SK-N-SH (cell line): ENCODE measurements around the gene CTNNB1. TPM values are rescaled to one million over a fixed set of nuclear protein-coding genes. Genes with fewer than 3 reads are reported as not detected.

ENCODE experiments used
- CTCF ChIA-PET: fragments of 300-600, 350-600 bp; formaldehyde crosslinking; extraction: SDS; loops from one replicate; lab custom pipeline; 2021; lab: Yijun Ruan, JAX
- POLR2A ChIA-PET: fragments of 350-600 bp; sonication (Branson Sonifier 250); formaldehyde crosslinking; extraction: SDS; loops from one replicate; lab custom pipeline; 2020; ENCODE audit warnings: antibody characterized with exemption, inconsistent platforms; lab: Yijun Ruan, JAX
- DNase-seq: peaks from one replicate; pipeline ENCODE4 v3.0.0; 2012
- H2AFZ ChIP-seq: fragments of 200-600 bp; sonication (generic); 2 replicates; pipeline ENCODE4 v1.8.1; 2016; ENCODE audit warnings: antibody characterized with exemption, mild to moderate bottlenecking, low read depth
- H3F3A ChIP-seq: fragments of 200-600 bp; sonication (generic); replicated peaks from 2 replicates; pipeline ENCODE3; 2016; ENCODE audit warnings: antibody characterized with exemption, mild to moderate bottlenecking; ENCODE audit not compliant: insufficient read depth
- H3K27ac ChIP-seq, 2 experiments: fragments of 200-500 bp in 1 of 2; fragments of 200-600 bp in 1 of 2; sonication (Bioruptor generic) in 1 of 2; sonication (generic), shearing (Covaris generic) in 1 of 2; 2 replicates each; pipeline versions ENCODE4 v1.5.1 to v1.6.1; 2014 to 2016; ENCODE audit warnings: low read depth in 2 of 2, inconsistent platforms in 1 of 2, low read length in 1 of 2, mild to moderate bottlenecking in 1 of 2, mixed read lengths in 1 of 2
- H3K27me3 ChIP-seq: fragments of 200-600 bp; sonication (generic), shearing (Covaris generic); 2 replicates; pipeline ENCODE4 v1.6.1; 2016; ENCODE audit warnings: mixed run types; ENCODE audit not compliant: insufficient read depth
- H3K36me3 ChIP-seq, 2 experiments: fragments of 200-500 bp in 1 of 2; fragments of 200-600 bp in 1 of 2; sonication (Bioruptor generic) in 1 of 2; sonication (generic) in 1 of 2; replicated peaks in 1 of 2; 2 replicates each; pipeline versions ENCODE3 to v1.5.1; 2014 to 2016; ENCODE audit warnings: low read length in 1 of 2, mild to moderate bottlenecking in 1 of 2; ENCODE audit not compliant: insufficient read depth in 2 of 2, control insufficient read depth in 1 of 2
- H3K4me1 ChIP-seq, 2 experiments: fragments of 200-500 bp in 1 of 2; fragments of 200-600 bp in 1 of 2; sonication (Bioruptor generic) in 1 of 2; sonication (generic), shearing (Covaris generic) in 1 of 2; 2 replicates each; pipeline versions ENCODE4 v1.5.1 to v1.6.1; 2014 to 2016; ENCODE audit warnings: low read depth in 1 of 2, low read length in 1 of 2, mixed run types in 1 of 2; ENCODE audit not compliant: insufficient read depth in 2 of 2, control insufficient read depth in 1 of 2
- H3K4me2 ChIP-seq: fragments of 200-600 bp; sonication (generic), shearing (Covaris generic); 2 replicates; pipeline ENCODE4 v1.6.1; 2017; ENCODE audit warnings: mixed run types
- H3K4me3 ChIP-seq, 2 experiments: fragments of 200-500 bp in 1 of 2; fragments of 200-600 bp in 1 of 2; sonication (Bioruptor generic) in 1 of 2; sonication (generic), shearing (Covaris generic) in 1 of 2; 2 replicates each; pipeline versions ENCODE4 v1.5.1 to v1.8.1; 2014 to 2016; ENCODE audit warnings: low read depth in 2 of 2, inconsistent platforms in 1 of 2, low read length in 1 of 2, mild to moderate bottlenecking in 1 of 2, mixed read lengths in 1 of 2, moderate library complexity in 1 of 2
- H3K79me2 ChIP-seq: fragments of 200-600 bp; sonication (generic); 2 replicates; pipeline ENCODE4 v1.8.1; 2017; ENCODE audit warnings: mild to moderate bottlenecking; ENCODE audit not compliant: insufficient read depth
- H3K9ac ChIP-seq: fragments of 200-600 bp; sonication (generic); 2 replicates; pipeline ENCODE4 v1.6.1; 2017; ENCODE audit warnings: mixed run types
- H3K9me2 ChIP-seq: fragments of 200-600 bp; sonication (generic); 2 replicates; pipeline ENCODE4 v1.6.1; 2017; ENCODE audit warnings: mixed run types
- H3K9me3 ChIP-seq: fragments of 200-600 bp; sonication (generic); 2 replicates; pipeline ENCODE4 v1.6.1; 2017; ENCODE audit warnings: mixed run types, mild to moderate bottlenecking, moderate library complexity
- H4K20me1 ChIP-seq: fragments of 200-600 bp; sonication (generic); 2 replicates; pipeline ENCODE4 v1.6.1; 2017; ENCODE audit warnings: mild to moderate bottlenecking, mixed run types; ENCODE audit not compliant: insufficient read depth
- CHD2 ChIP-seq: fragments of 150-350 bp; IDR thresholded peaks from 2 replicates; pipeline ENCODE4 v1.6.1; 2018; ENCODE audit warnings: low read length; ENCODE audit not compliant: partially characterized antibody
- CTCF ChIP-seq: fragments of 200-600 bp; sonication (generic); IDR thresholded peaks from 2 replicates; pipeline ENCODE4 v1.6.1; 2017; ENCODE audit warnings: antibody characterized with exemption, mild to moderate bottlenecking, moderate library complexity
- FOXJ3 ChIP-seq: sonication (generic); formaldehyde crosslinking; IDR thresholded peaks from 2 replicates; pipeline ENCODE4 v1.5.1; 2020; ENCODE audit warnings: mild to moderate bottlenecking, missing genetic modification reagents
- FOXM1 ChIP-seq: IDR thresholded peaks from 2 replicates; pipeline ENCODE4 v1.4.0; 2012; ENCODE audit warnings: low read depth, mild to moderate bottlenecking
- IRF3 ChIP-seq: fragments of 150-350 bp; IDR thresholded peaks from 2 replicates; pipeline ENCODE4 v1.6.1; 2016; ENCODE audit warnings: mild to moderate bottlenecking, low read depth, low read length
- JUND ChIP-seq: IDR thresholded peaks from 2 replicates; pipeline ENCODE4 v1.4.0; 2012
- MAX ChIP-seq: IDR thresholded peaks from 2 replicates; pipeline ENCODE4 v1.4.0; 2012; ENCODE audit warnings: low read depth
- MXI1 ChIP-seq: IDR thresholded peaks from 2 replicates; pipeline ENCODE4 v1.6.1; 2012; ENCODE audit warnings: mild to moderate bottlenecking, low read depth, low read length, improper control_type of control experiment
- NRF1 ChIP-seq: IDR thresholded peaks from 2 replicates; pipeline ENCODE4 v1.6.1; 2012; ENCODE audit warnings: low read depth, mild to moderate bottlenecking, low read length
- PBX3 ChIP-seq: IDR thresholded peaks from 2 replicates; pipeline ENCODE4; 2012
- POLR2AphosphoS5 ChIP-seq: IDR thresholded peaks from 2 replicates; pipeline ENCODE4 v1.6.1; 2012; ENCODE audit warnings: low read depth, low read length
- SMC3 ChIP-seq: IDR thresholded peaks from 2 replicates; pipeline ENCODE4 v1.6.1; 2012; ENCODE audit warnings: low read depth, low read length, improper control_type of control experiment
- YY1 ChIP-seq: IDR thresholded peaks from 2 replicates; pipeline ENCODE4 v1.4.0; 2012; ENCODE audit warnings: low read depth, mild to moderate bottlenecking
- WGBS: methylation state at CpG from one replicate; pipeline ENCODE4 v1.1.6; 2017; ENCODE audit warnings: low lambda C conversion rate; 5-methylcytosine and 5-hydroxymethylcytosine counted together
- polyA plus RNA-seq, 3 experiments: library from polyadenylated mRNA; depleted of rRNA; stranded (reverse); fragments of >200 nt; gene quantifications; 2 replicates each; pipeline ENCODE4 v1.2.3, GENCODE V29; 2012
- TF ChIP-seq, protein P1 (sequence below): IDR thresholded peaks from 2 replicates; pipeline ENCODE4 v1.4.0; 2012; ENCODE audit warnings: low read depth, borderline replicate concordance

The CTNNB1 gene
- polyA plus RNA-seq, 1 of the 3 experiments (the other 2 are of a cell fraction), result 178 TPM

GRCh38 chr3:41186297-41186696 lies 13.0 kb upstream of the CTNNB1 start (continued):
- TF ChIP-seq CTCF, result no peak
- TF ChIP-seq, protein P1, sequence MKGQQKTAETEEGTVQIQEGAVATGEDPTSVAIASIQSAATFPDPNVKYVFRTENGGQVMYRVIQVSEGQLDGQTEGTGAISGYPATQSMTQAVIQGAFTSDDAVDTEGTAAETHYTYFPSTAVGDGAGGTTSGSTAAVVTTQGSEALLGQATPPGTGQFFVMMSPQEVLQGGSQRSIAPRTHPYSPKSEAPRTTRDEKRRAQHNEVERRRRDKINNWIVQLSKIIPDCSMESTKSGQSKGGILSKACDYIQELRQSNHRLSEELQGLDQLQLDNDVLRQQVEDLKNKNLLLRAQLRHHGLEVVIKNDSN, result no peak
- TF ChIP-seq MAX, result no peak
- TF ChIP-seq CHD2, result no peak
- no peak for TF ChIP-seq FOXM1
- no peak for TF ChIP-seq PBX3
- TF ChIP-seq YY1, result no peak
- TF ChIP-seq JUND, result no peak
- no peak for TF ChIP-seq FOXJ3
- TF ChIP-seq POLR2AphosphoS5, result no peak

DNA sequence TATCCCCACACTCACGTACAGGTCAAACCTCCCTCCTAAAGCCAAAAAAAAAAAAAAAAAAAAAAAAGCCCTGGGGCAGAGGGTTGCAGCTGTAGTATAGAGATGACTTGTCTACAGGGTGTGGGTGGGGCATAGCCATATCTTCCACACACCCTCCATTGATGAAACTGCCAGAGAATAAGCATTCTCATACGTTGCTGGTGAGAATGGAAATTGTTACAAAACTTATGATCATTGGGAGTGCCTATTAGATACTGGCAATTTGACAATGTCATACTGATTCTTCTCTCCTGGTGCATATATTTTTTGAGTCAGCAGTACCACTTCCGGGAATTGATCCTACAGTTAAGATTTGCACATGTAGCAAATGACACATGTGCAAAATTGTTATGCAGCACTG lies 11.0 kb upstream of the CTNNB1 start:
- no peaks in the 10 kb centered on the region for H3K79me2 ChIP-seq
- H4K20me1 ChIP-seq, result no peaks in the 10 kb centered on the region
- POLR2A ChIA-PET, result no interaction called here
- no peak for DNase-seq
- no peak overlapping the region for H2AFZ ChIP-seq
- no peaks in the 10 kb centered on the region for H3K36me3 ChIP-seq
- CTCF ChIA-PET, result interaction anchor here (1.3 kb wide), 1 partner anchor 10 kb away, joined by 4 read pairs; the partner anchor contains the start of gene CTNNB1
- TF ChIP-seq SMC3 (no peak), MXI1 (no peak), IRF3 (no peak), NRF1 (no peak), FOXM1 (no peak)
- H3K27me3 ChIP-seq, result no peaks in the 10 kb centered on the region; the same call in 1 of the 2 replicates
- no peaks in the 10 kb centered on the region for H3K9me2 ChIP-seq
- 52% methylated on average over 3 of the region's 3 CpGs for WGBS
- H3K9me3 ChIP-seq, result no peaks in the 10 kb centered on the region
- H3K4me1 ChIP-seq, result no peaks in the 10 kb centered on the region
- H3K4me2 ChIP-seq, result no peak overlapping the region
- H3K9ac ChIP-seq, result no peak overlapping the region
- no peaks in the 10 kb centered on the region for H3F3A ChIP-seq
- no peak overlapping the region for H3K4me3 ChIP-seq
- H3K27ac ChIP-seq, result no peak overlapping the region
